Ramos (cell line): ENCODE measurements around the gene RNF4.
"Not testable (repeated sequence)": the region's sequence is repeated elsewhere in the genome, so short reads cannot be mapped to it uniquely, and the experiment has no call there.

Source experiments
- in situ Hi-C: fragments of 300-500 bp; cut with MboI; formaldehyde crosslinking; loops from one replicate; pipeline ENCODE4 v1.14.3; 2022; ENCODE audit warnings: low sequenced_read_pairs; ENCODE audit not compliant: unreplicated experiment

RNF4 gene

GRCh38 chr4:2451821-2452785 lies 16.8 kb upstream of the RNF4 start:
- in situ Hi-C loops, result no loop called here

DNA sequence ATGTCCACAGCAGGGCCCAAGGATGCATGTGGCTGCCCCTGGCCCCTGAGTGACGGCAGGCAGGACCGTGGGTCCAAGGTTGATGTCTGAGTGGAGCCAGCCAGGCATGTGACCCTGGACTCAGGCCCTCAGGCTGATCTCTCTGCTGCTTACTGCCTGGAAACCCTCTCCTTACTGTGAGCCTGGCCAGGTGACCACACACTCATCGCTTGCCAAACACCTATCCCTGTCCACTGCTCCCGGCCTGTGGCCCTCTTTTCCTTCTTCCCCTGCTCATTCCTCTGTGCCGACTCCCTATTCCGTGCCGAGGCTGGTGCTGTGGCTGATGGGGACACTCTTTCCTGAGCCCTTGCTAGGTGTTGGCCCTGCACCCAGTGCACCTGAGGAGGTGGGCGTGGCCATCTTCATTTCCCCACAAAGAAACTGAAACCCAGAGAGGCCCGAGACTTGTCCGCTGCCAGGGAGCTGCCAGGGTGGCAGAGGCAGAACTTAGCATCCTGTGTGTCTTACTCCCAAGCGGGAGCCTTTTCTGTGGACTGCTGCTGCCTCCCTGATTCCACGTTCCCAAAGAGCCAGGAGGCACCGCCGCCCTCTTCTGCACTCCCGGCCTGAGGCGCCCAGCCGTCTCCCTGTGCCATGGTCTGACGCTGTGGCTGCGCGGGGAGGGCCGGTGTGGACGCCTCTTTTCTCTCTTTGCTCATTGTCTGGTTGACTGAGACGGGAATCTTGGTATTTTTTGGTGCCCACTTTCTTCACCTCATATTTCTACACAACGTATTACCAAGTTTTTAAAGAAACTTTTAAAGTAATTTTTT lies 11.2 kb upstream of the RNF4 start:
- in situ Hi-C loops, result no loop called here

GRCh38 chr4:2458546-2459491 lies 10.1 kb upstream of the RNF4 start:
- in situ Hi-C loops, result no loop called here

DNA sequence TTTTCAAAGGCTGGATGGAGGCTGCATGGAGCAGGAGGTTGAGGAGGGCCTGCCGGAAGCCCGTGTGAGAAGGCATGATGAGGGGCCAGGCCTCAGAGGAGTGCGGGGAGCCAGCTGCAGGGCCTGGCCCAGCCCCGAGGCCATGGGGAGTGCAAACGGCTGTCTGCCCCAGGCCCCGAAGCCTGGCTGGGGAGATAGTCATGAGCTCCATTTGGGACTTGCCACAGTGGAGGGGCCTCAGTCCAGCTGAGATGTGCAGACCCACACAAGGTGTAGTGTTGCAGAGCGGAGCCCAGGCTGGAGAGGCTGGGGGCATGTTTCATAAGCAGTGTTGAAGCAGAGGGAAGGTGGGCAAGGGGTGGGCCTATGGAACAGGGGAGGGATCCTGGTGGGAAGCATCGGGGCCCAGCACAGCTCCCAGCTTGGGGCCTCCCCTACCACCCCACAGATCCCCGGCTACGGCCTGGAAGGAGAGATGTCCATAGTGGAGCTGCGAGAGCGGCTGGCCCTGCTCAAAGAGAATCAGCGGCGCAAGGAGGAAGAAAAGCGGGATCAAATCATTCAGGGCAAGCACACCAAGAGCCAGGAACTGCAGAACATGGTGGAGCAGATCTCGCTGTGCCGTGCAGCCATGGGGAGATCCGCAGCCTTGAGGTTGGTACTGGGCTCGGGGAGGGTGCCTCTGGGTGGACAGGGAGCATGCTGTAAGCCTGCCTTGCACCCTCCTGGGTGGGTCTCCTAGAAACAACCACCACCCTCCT lies 9.1 kb upstream of the RNF4 start:
- in situ Hi-C loops, result no loop called here

DNA sequence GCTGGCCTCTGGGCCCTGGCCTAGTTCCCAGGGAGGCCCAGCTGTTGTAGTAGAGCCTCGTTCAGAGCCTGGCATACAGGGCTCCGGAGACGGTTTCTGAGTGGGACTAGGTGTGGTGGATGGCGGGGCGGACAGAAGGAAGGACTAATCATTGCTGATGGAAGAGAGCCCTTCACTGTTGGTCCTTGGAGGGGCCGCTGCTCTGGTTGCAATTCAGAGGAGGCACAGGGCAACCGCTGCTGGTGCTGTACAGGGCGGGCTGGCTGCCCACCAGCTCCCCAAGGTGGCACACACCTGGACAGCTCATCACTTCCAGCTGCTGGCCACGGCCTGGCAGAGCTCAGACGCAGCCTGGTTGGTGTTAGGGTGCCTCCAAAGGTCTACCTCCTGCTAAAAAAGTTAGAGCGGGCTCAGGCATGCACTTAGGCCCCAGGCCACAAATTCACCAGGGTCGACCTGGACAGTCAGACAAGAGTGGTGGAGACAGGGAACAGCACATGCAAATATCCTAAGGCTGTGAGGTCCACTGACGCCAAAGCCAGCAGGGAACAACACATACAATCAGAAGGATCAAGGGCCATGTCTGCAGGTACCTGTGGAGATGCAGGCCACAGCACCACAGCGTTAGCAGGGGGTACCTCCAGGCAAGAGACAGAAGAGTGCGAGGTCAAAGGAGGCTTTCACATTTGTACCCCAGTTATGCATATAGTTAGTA lies 7.5 kb upstream of the RNF4 start:
- in situ Hi-C loops, result no loop called here

GRCh38 chr4:2462218-2462991 lies 6.5 kb upstream of the RNF4 start:
- in situ Hi-C loops, result no loop called here

DNA sequence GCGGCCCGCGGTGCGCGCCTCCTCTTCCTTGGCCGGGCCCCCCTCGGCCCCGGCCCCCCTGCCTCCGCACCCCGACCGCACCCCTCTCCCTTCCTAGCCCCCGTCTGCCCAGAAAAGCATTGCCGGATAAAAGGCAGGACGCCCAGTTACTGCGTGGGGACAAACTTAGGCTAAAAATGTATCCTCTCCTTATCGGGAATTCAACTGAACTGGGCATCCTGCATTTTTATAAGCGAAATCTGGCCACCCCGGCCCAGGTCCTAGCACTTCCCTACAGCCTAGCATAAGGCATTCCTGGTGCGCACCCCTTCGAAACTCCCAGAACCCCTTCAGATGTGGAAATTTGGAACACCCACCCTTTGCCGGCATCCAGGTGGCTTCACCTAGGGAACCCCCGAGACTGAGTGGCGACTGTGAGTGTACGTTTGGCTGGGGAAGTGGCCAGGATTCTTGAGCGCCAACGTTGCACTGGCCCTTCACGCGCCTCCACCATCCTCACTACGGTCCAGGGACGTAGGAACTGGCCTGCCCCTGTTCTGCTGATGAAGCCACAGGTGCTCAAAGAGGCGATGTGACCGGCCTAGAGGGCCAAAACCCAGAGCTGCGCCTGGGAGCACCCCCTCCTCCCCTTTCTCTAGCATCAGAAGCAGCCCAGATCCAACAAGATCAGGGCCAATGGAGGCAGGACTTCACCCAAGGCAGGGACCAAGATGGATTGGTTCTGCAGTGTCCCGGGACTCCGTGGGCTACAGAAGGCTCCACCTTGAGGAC lies 5.7 kb upstream of the RNF4 start:
- in situ Hi-C loops, result no loop called here

DNA sequence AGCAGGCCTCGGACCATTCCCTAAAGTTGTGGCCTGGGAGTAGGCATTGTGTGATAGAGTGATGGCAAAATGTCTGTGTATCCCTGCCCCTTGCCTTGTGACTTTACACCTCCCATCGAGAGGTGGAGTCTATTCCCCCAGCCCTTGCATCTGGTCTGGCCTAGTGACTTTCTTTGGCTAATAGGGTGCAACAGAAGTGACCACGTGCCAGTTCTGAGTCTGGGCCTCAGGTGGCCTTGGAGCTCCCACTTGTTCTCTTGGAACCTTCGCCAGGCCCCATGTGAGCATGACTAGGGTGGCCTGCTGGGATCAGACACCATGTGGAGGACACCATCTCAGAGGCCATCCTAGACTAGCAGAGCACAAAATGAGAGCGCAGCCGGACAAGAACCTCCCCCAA lies 3.9 kb upstream of the RNF4 start:
- in situ Hi-C loops, result no loop called here

- in situ Hi-C loops, result not testable (repeated sequence)
Measured at GRCh38 chr4:2465544-2465943, 3.4 kb upstream of the RNF4 start.

- in situ Hi-C loops, result no loop called here
Measured at GRCh38 chr4:2469192-2469984, 482 bp downstream of the RNF4 start.

GRCh38 chr4:2470791-2471190 lies 1.9 kb downstream of the RNF4 start:
- in situ Hi-C loops, result no loop called here

DNA sequence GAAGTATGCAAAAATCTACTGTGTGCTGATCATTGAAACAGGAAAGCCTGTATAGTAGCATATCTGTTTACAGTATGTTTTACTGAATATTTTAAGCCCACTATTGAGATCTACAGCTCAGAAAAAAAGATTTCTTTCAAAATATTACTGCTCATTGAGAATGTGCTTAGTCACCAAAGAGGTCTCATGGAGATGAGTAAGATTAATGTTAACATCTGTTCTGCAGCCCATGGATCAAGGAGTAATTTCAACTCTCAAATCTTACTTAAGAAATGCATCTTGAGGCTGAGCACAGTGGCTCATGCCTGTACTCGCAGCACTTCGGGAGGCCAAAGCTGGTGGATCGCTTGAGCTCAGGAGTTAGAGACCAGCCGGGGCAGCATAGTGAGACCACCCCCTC lies 3.3 kb downstream of the RNF4 start:
- in situ Hi-C loops, result no loop called here

DNA sequence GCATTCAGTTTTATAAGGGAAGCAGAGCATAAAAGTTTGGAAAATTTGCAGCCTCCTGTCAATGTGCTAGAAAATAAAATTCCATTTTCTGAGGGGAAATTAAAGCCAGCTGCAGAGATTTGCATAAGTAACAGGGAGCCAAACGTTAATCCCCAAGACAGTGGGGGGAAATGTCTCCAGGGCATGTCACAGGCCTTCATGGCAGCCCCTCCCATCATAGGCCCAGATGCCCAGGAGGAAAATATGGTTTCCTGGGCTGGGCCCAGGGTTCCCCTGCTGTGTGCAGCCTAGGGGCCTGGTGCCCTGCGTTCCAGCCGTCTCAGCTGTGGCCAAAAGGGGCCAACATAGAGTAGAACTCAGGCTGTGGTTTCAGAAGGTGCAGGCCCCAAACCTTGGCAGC lies 9.3 kb downstream of the RNF4 start:
- in situ Hi-C loops, result no loop called here

GRCh38 chr4:2480649-2481048 lies 11.7 kb downstream of the RNF4 start:
- in situ Hi-C loops, result no loop called here

DNA sequence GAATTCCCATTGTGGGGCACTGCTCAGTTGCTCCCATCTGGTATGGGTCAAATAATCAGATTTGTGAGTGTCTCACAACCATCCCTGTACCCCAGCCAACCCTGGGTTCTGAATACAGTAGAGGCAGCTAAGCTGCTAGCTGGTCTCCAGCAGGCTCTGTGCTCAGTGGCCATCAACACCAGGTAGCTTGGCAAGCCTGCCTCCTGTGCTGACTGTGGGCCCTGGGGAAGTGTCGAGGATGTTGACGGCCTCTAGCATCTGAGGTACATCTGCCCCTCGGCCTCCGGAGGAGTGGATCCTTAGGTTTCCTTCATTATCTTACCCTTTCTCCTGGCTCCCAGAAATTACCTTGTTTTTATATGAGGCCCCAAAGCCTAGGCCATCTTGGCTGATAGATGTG lies 13.3 kb downstream of the RNF4 start:
- in situ Hi-C loops, result no loop called here

- in situ Hi-C loops, result no loop called here
Measured at GRCh38 chr4:2482693-2483092, 13.8 kb downstream of the RNF4 start.

- in situ Hi-C loops, result no loop called here
Measured at GRCh38 chr4:2483237-2483636, 14.3 kb downstream of the RNF4 start.
